Measurements from ENCODE around the gene GDAP1L1.

GRCh38 chr20:44282192-44282591 is 35.1 kb downstream of the GDAP1L1 start:
- TF ChIP-seq CTCF (IDR thresholded peaks at IDR 0.05) (no peak), EZH2 (IDR thresholded peaks at IDR 0.05) (no peak)

Data from neural progenitor cell (in vitro differentiated cells).